Measurements from ENCODE around the gene LCLAT1. TPM values are rescaled to one million over a fixed set of nuclear protein-coding genes. Genes with fewer than 3 reads are reported as not detected.
"Not testable (repeated sequence)": the region's sequence is repeated elsewhere in the genome, so short reads cannot be mapped to it uniquely, and the experiment has no call there.

Gene LCLAT1
- total RNA-seq, 2 donors from 2014 or later, result 8.1 to 24.1 TPM

DNA sequence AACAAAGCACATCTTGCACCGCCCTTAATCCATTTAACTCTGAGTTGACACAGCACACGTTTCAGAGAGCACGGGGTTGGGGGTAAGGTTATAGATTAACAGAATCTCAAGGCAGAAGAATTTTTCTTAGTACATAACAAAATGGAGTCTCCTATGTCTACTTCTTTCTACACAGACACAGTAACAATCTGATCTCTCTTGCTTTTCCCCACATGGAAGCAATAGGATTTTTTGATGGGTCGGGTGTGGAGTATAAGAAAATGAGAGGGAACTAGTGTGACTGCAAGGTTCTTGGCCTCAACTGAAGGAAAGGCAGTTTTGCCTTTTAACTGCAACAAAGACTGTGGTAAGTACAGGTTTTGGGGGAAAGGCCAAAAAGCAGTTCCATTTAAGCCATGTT, 167.2 kb downstream of the LCLAT1 start:
- not testable (repeated sequence) for ATAC-seq; DNase-seq (ENCODE audit: low spot score in 2 of 2); H3K9me3 Mint-ChIP-seq; H3K27ac Mint-ChIP-seq; H3K36me3 Mint-ChIP-seq

DNA sequence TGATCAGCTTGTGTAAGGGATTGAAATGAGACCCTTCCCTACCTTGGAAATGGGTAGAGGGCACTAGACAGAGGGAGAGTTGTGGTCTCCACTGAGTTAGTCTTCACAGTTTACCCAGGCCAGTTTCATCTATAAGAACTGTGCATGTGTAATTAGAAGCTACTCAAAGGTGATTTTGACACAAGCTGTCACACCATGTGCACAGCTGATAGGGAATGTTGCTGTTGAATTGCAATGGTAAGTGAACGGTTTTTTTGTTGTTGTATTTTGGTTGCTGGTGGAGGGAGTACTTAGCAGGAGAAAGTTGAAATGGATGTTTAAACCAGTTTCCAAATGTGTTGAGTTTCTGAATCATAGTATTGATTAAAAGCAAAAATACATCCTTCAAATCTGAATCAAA, 168.9 kb downstream of the LCLAT1 start:
- no peak for DNase-seq (ENCODE audit: low spot score in 2 of 2)
- H3K27ac Mint-ChIP-seq, result no peak overlapping the region
- H3K9me3 Mint-ChIP-seq, result no peaks in the 10 kb centered on the region

GRCh38 chr2:30620102-30620501, 173.1 kb downstream of the LCLAT1 start:
- no peak overlapping the region for H3K27ac Mint-ChIP-seq
- H3K36me3 Mint-ChIP-seq, result peaks cover 15 to 31% of the 10 kb centered on the region in 2 donors
- H3K9me3 Mint-ChIP-seq, result no peaks in the 10 kb centered on the region
- DNase-seq (ENCODE audit: low spot score in 2 of 2) (no peak), ATAC-seq (no peak)

More for the DNA sequence above, 168.9 kb downstream of the LCLAT1 start:
- peaks cover 1 to 3% of the 10 kb centered on the region in 2 donors for H3K36me3 Mint-ChIP-seq
- no peak for ATAC-seq

DNA sequence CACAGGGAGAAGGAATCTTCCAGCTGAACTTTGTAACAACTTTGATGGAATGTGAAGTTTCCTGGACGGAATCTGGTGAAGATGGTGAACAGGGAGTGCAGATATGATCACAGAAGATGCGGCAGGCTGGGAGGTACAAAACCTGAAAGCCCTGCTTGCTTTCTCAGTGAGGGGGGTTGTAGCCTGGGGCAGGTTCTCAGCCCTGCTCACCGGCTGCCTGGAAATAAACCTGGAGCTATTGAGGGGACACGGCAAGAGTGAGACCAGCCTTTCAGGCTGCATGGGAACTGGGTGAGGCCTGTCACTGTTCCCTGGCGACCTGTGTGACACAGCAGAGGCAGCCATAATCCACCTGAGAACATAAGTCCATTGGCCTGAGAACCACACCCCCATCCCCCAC, 174.8 kb downstream of the LCLAT1 start:
- ATAC-seq, result no peak
- H3K36me3 Mint-ChIP-seq, result peaks cover 15 to 31% of the 10 kb centered on the region in 2 donors
- no peaks in the 10 kb centered on the region for H3K9me3 Mint-ChIP-seq
- H3K27ac Mint-ChIP-seq, result peak overlapping the region in 1 of 2 donors; percentile 4
- DNase-seq (ENCODE audit: low spot score in 2 of 2), result no peak

GRCh38 chr2:30622452-30622851, 175.4 kb downstream of the LCLAT1 start:
- DNase-seq (ENCODE audit: low spot score in 2 of 2) (no peak), ATAC-seq (no peak)
- peaks cover 15 to 31% of the 10 kb centered on the region in 2 donors for H3K36me3 Mint-ChIP-seq
- no peaks in the 10 kb centered on the region for H3K9me3 Mint-ChIP-seq
- peak overlapping the region; percentile 4 to 31 for H3K27ac Mint-ChIP-seq

- no peak for ATAC-seq
- no peak overlapping the region for H3K27ac Mint-ChIP-seq
Measured at GRCh38 chr2:30625276-30625675, 178.2 kb downstream of the LCLAT1 start.

DNA sequence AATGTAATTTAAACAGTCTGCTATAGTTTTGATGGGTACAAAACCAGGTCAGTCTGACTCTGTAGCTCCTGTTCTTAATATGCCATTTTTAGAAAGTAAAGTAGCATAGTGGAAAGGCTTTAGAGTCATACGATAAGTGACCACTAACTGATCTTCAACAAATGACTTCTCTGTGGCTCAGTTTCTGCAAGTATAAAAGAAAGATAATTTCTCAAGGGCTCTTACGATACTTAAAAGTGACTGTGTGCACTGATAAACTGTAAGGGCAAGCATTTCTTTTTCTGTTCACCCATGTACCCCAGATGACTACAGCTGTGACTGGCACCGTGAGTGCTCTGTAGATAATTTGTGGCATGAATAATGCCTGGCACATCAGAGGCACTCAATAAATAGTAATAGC, 178.7 kb downstream of the LCLAT1 start:
- peak; percentile 22 to 64 for ATAC-seq
- Mint-ChIP-seq H3K9me3 (no peaks in the 10 kb centered on the region), H3K36me3 (peaks cover 15 to 30% of the 10 kb centered on the region in 2 donors), H3K27ac (no peak overlapping the region)
- no peak for DNase-seq (ENCODE audit: low spot score in 2 of 2)

More at GRCh38 chr2:30625276-30625675, 178.2 kb downstream of the LCLAT1 start:
- no peak for DNase-seq (ENCODE audit: low spot score in 2 of 2)
- Mint-ChIP-seq H3K9me3 (no peaks in the 10 kb centered on the region), H3K36me3 (peaks cover 15 to 31% of the 10 kb centered on the region in 2 donors)

- Mint-ChIP-seq H3K27ac (no peak overlapping the region), H3K36me3 (peaks cover 9 to 23% of the 10 kb centered on the region in 2 donors), H3K9me3 (no peaks in the 10 kb centered on the region)
- ATAC-seq (peak in 1 of 2 donors; percentile 51), DNase-seq (ENCODE audit: low spot score in 2 of 2) (no peak)
Measured at GRCh38 chr2:30626397-30626796, 179.4 kb downstream of the LCLAT1 start.

DNA sequence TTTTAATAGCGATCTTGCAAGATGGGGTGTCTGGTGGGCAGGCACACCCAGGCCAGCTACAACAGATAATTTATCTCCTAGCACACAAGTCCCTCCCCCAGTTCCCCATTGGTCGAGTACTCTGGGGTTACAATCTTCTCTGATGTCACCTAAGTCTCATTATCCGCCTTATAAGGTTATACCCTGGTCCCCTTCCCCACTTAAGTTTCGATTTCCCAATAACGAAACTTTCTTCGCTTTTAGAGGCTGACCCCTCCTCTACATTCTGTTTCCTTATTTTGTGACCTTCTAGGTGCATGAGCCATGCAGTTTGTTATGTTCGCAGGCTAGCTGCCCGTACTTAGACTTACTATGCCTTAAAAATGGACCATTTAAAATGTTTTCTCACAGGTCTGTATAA, 180.1 kb downstream of the LCLAT1 start:
- no peak overlapping the region for H3K27ac Mint-ChIP-seq
- DNase-seq (ENCODE audit: low spot score in 2 of 2) (no peak), ATAC-seq (no peak)
- H3K36me3 Mint-ChIP-seq, result peaks cover 6 to 16% of the 10 kb centered on the region in 2 donors
- no peaks in the 10 kb centered on the region for H3K9me3 Mint-ChIP-seq

GRCh38 chr2:30628341-30628740, 181.3 kb downstream of the LCLAT1 start:
- no peak for ATAC-seq
- DNase-seq (ENCODE audit: low spot score in 2 of 2), result no peak
- Mint-ChIP-seq H3K9me3 (no peaks in the 10 kb centered on the region), H3K27ac (no peak overlapping the region), H3K36me3 (peaks cover 0 to 7% of the 10 kb centered on the region in 2 donors)

DNA sequence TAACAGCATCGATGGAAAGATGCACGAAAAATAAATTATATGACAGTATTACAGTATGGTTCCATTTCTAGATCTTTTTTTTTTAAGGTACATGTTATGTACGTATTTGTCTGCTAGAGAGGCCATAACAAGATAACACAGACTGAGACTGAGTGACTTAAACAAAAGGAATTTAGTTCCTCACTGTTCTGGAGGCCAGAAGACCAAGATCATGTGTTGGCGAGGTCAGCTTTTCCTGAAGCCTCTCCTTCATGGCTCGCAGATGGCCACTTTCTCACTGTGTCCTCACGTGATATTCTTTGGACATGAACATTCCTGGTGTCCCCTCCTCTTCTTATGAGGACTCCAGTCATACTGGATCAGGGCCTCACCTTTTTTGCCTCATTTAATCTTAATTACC, 182.8 kb downstream of the LCLAT1 start:
- Mint-ChIP-seq H3K36me3 (no peaks in the 10 kb centered on the region), H3K27ac (no peak overlapping the region), H3K9me3 (no peaks in the 10 kb centered on the region)
- DNase-seq (ENCODE audit: low spot score in 2 of 2) (no peak), ATAC-seq (no peak)

GRCh38 chr2:30631051-30631671, 184.1 kb downstream of the LCLAT1 start:
- DNase-seq (ENCODE audit: low spot score in 2 of 2), result no peak
- Mint-ChIP-seq H3K27ac (no peak overlapping the region), H3K36me3 (no peaks in the 10 kb centered on the region), H3K9me3 (no peaks in the 10 kb centered on the region)
- peak in 1 of 2 donors; percentile 78 for ATAC-seq

- H3K27ac Mint-ChIP-seq, result no peak overlapping the region
- no peaks in the 10 kb centered on the region for H3K36me3 Mint-ChIP-seq
- ATAC-seq (no peak), DNase-seq (ENCODE audit: low spot score in 2 of 2) (no peak)
- no peaks in the 10 kb centered on the region for H3K9me3 Mint-ChIP-seq
Measured at GRCh38 chr2:30633039-30633438, 186.0 kb downstream of the LCLAT1 start.

DNA sequence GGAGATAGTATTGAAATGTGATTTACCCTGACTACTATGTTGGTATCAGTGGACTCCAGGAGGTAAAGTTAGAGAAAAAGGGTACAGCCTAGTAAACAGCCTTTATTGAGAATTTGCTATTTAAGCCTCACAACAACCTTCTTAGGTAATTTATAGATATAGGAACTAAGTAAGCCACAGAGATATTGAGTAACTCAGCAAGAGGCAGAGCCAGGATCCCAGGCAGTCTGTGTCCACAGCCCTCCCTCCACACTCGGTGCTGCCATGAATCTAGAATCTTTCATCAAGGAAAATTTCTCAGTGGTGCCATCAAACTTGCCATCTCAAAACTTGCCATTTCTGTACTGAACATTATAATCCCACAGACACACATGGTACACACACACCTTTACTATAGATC, 189.3 kb downstream of the LCLAT1 start:
- ATAC-seq (no peak), DNase-seq (ENCODE audit: low spot score in 2 of 2) (no peak)
- H3K9me3 Mint-ChIP-seq, result no peaks in the 10 kb centered on the region
- H3K36me3 Mint-ChIP-seq, result peaks cover 0 to 5% of the 10 kb centered on the region in 2 donors
- H3K27ac Mint-ChIP-seq, result no peak overlapping the region

DNA sequence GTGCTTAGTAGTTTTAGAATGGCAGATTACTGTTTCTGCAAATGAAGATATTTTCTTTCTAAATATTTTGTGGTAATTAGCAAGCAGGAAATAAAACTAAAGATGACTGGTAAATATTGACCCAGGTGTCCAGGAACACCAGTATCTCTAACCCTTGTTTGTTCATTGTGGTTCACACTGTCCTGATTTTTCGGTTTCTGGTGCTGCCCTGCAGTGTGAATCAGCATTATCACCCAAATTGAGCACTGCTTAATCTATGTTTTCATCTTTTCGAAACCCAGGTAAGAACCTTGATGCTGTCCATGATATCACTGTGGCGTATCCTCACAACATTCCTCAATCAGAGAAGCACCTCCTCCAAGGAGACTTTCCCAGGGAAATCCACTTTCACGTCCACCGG, 192.8 kb downstream of the LCLAT1 start:
- peaks cover 0 to 5% of the 10 kb centered on the region in 2 donors for H3K36me3 Mint-ChIP-seq
- ATAC-seq, result no peak
- no peaks in the 10 kb centered on the region for H3K9me3 Mint-ChIP-seq
- H3K27ac Mint-ChIP-seq, result peak overlapping the region in 1 of 2 donors; percentile 5
- DNase-seq (ENCODE audit: low spot score in 2 of 2), result no peak

- no peak for DNase-seq (ENCODE audit: low spot score in 2 of 2)
- Mint-ChIP-seq H3K36me3 (peaks cover 0 to 5% of the 10 kb centered on the region in 2 donors), H3K27ac (no peak overlapping the region), H3K9me3 (no peaks in the 10 kb centered on the region)
- no peak for ATAC-seq
Measured at GRCh38 chr2:30641765-30642345, 194.8 kb downstream of the LCLAT1 start.

GRCh38 chr2:30643013-30643412, 196.0 kb downstream of the LCLAT1 start:
- DNase-seq (ENCODE audit: low spot score in 2 of 2); H3K27ac Mint-ChIP-seq; H3K9me3 Mint-ChIP-seq; H3K36me3 Mint-ChIP-seq; ATAC-seq: not testable (repeated sequence)

DNA sequence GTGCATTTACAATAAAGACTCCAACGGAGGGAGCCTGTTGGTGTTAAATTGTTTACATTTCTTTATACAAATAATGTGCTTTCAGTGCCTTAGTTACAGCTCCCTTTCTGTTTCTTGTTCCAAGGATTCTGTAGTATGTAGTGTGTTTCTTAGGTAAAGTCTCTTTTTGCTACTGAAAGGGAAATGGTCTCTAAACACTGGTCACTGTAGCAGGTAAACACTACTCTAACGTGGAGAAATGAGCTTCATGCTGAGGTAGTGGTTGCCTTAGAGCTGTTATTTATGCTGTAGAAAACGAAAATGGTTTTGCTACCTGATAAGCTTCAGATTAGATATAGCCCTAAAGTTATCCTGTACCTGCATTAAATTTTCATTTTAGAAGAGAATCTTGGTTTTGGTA, 196.6 kb downstream of the LCLAT1 start:
- Mint-ChIP-seq H3K9me3 (no peaks in the 10 kb centered on the region), H3K36me3 (peaks cover 0 to 5% of the 10 kb centered on the region in 2 donors), H3K27ac (no peak overlapping the region)
- ATAC-seq, result no peak
- DNase-seq (ENCODE audit: low spot score in 2 of 2), result no peak

All from activated naive CD4-positive, alpha-beta T cell treated with anti-CD3 and anti-CD28 coated beads, Interleukin-2, amount 50 U/mL, for 72 hours (primary cell).